ENCODE measurements around the gene FBXW8.

The FBXW8 gene

GRCh38 chr12:116887897-116888296 lies 22.9 kb upstream of the FBXW8 start:
- no peak for DNase-seq

DNA sequence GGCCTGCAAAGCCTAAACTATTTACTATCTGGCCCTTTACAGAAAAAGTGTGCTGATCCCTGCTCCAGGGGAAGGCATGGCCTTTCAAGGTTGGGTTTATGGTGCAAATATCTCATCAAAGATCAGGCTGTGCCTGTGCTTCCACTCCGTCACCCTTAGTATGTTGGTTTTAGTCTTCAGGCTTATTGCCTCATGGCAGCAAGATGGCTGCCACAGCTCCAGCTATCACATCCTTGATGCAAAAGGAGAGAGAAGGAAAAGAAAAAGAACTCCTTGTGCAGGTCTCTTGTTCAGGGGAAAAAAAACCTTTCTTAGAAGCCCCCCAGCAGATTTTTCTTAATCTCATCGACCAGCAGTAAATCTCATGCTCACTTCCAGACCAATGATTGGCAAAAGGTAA lies 20.4 kb upstream of the FBXW8 start:
- DNase-seq: no peak

- DNase-seq: no peak
Measured at GRCh38 chr12:116891019-116891418, 19.7 kb upstream of the FBXW8 start.

DNA sequence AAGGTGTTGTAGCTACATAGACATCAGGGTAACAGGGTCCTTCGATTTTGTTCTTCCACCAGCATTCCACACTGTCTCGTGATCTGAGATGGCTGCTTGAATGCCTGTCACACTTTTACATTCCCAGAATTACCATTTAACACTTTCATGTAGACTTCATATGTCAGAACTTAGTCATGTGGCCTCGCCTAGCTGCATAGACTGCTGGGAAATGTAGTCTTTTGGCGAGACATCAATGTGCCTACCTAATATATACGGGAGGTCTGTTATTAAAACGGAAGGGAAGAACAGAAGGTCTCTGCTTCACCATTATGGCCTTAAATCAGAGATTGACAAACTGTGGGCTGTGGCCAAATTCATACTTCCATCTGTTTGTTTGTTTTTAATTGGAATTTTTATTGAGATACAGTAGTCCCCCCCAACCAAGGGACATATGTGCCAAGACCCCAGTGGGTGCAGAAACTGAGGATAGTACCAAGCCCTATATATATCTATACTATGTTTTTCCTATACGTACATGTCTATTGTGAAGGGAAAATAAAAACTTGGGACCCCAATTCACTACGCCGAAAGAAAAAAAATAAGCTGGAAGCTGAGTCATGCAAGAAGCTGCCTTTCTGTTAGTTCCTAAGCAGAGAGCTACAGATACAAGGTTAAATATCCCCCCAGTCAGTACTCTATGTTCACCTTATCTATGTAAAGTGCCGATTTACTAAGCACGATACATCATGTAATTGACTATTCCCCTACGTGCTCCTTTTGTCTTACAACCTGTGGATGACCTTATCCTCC lies 18.2 kb upstream of the FBXW8 start:
- no peak for DNase-seq

- DNase-seq: no peak
Measured at GRCh38 chr12:116894913-116895312, 15.8 kb upstream of the FBXW8 start.

DNA sequence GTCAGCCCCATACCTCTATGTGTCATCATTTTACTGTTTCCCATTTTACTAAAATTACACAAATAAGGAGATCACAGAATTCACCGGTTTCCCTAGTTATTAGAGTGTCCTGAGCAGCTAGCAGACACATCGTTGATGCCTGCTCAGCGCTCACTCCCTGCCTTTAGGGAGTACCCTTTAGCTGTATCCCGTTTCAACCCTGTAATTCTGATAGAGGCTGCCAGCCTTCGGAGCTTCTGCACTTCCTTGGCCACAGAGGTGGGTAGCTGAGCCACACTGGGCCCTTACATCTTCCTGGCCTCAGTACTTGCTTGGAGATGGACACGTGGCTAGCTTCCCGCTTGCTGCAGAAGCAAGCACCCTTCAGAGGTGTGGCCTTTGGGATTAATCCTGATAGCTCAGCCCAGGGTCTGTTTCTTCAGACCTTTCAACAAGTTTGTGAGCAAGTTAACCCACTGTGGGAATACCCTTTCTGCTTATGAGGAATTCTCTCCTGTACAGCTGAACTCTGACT lies 14.3 kb upstream of the FBXW8 start:
- no peak for DNase-seq

GRCh38 chr12:116897476-116897875 lies 13.3 kb upstream of the FBXW8 start:
- DNase-seq: no peak

DNA sequence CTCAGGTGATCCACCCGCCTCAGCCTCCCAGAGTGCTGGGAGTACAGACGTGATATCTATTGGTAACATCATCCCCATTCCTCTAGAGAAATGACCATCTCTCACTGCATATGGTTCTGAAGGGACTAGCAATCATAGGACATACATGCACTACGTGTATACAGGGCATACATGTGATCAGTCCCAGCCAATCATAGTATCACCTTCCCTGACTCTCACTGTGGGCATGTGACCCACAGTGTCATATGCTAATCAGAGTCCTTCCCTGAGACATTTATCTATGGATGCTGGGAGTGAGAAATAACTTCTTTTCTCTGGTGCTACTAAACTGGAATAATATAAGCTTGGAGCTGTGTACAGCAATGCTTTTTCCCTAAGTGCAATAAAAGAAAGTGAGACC lies 12.1 kb upstream of the FBXW8 start:
- DNase-seq: no peak

- DNase-seq: no peak
Measured at GRCh38 chr12:116901612-116902011, 9.1 kb upstream of the FBXW8 start.

DNA sequence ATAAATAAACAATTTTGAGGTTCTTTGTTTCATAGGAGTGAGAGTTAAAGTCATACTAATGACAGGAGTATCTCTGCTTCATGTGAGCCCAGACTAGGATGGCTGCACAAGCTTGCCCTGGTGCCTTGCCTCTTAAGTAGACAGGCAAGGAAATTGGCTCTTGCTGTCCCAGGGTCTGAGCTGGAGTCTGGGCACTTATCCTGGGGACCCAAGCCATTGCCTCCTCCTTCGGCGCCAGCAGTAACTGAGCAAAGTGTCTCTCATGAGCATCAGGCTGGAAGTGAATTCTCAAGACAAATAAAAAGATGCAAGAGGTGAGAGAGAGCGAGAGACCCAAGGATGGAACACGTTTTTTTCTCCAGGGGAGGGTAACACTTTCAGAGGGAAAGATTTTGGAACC lies 6.9 kb upstream of the FBXW8 start:
- no peak for DNase-seq

DNA sequence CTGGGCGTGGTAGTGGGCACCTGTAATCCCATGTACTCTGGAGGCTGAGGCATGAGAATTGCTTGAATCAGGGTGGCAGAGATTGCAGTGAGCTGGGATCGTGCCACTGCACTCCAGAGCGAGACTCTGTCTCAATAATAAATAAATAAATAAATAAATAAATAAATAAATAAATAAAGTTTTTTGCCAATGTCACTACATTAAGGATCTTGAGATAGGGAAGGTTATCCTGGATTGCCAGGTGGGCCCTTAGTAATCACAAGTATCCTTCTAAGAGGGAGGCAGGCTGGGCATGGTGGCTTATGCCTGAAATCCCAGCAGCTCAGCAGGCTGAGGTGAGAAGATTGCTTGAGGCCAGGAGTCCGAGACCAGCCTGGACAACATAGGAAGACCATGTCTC lies 4.5 kb upstream of the FBXW8 start:
- DNase-seq: no peak

GRCh38 chr12:116910280-116910644 lies 488 bp upstream of the FBXW8 start:
- DNase-seq: no peak

GRCh38 chr12:116915326-116915725 lies 4.6 kb downstream of the FBXW8 start:
- no peak for DNase-seq

DNA sequence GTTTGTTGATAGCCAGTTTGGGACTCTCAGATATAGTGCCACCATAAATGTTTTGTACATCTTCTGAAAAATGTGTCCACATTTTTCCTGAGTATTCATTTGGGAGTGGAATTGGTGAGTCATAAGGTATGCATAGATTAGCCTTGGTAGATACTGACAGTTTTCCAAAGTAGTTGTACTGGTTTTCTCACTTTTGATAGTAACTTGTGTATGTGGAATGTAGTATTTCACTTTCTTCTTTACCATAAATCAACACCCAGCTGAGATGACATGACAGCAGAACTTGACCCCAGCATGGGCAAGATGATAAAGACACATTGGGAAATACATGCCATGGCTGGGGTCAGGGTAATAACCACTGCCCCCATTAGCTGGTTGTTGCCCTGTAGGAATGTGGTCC lies 5.4 kb downstream of the FBXW8 start:
- DNase-seq: no peak

GRCh38 chr12:116916714-116917114 lies 6.0 kb downstream of the FBXW8 start:
- DNase-seq: no peak

GRCh38 chr12:116918464-116918863 lies 7.7 kb downstream of the FBXW8 start:
- no peak for DNase-seq

- no peak for DNase-seq
Measured at GRCh38 chr12:116919247-116919661, 8.5 kb downstream of the FBXW8 start.

DNA sequence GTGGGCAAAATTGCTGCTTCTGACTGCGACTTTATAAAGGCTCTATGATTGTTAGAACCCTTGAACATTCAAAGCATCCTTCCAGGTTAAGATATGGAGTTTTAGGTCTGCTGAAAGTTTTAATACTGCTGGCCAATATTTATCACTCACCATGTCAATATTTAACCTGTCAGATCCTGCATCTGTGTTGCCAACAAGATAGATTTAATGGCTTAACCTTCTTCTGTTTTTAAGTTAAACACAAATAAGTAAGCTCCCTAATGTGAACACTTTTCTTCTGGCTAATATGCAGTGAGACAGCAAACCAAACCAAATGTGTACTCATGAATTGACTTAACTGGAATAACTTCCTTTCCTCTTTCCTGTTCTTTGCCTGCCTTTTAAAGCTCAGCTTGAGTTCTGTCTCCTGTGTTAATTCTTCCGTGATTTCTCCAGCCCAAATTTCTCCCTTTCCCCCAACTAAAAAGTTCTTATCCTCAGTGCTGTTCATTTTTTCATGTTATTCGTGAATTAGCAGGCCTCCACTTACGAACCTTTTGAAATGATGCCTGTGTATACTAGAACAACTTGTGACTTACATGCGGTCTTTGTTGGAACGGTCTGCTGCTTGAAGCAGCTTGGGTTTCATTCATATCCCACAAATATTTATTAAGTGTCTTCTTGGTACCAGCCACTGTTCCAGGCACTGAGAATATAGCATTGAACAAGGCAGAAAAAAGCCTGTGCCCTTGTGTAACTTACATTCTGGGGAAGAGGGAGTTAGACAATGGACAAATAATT lies 9.1 kb downstream of the FBXW8 start:
- no peak for DNase-seq

DNA sequence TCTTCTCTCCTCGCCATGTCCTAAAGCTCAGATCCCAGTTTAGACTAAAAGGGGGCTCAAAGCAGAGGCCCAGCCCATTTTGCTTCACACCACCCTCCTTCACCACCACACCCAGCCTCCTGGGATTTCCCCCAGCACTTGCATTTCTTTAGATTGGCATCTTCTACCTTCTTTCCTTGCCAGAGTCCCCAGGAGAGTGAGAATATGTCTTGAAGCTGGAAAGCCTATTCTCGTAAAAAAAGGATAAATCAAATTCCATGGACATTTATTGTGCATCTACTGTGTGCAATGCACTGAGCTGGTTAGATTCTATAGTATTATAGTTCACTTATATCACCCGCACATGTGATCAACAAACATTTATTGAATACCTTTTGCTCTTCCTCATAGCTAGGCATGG lies 10.2 kb downstream of the FBXW8 start:
- no peak for DNase-seq

- DNase-seq: no peak
Measured at GRCh38 chr12:116922194-116922897, 11.6 kb downstream of the FBXW8 start.

DNA sequence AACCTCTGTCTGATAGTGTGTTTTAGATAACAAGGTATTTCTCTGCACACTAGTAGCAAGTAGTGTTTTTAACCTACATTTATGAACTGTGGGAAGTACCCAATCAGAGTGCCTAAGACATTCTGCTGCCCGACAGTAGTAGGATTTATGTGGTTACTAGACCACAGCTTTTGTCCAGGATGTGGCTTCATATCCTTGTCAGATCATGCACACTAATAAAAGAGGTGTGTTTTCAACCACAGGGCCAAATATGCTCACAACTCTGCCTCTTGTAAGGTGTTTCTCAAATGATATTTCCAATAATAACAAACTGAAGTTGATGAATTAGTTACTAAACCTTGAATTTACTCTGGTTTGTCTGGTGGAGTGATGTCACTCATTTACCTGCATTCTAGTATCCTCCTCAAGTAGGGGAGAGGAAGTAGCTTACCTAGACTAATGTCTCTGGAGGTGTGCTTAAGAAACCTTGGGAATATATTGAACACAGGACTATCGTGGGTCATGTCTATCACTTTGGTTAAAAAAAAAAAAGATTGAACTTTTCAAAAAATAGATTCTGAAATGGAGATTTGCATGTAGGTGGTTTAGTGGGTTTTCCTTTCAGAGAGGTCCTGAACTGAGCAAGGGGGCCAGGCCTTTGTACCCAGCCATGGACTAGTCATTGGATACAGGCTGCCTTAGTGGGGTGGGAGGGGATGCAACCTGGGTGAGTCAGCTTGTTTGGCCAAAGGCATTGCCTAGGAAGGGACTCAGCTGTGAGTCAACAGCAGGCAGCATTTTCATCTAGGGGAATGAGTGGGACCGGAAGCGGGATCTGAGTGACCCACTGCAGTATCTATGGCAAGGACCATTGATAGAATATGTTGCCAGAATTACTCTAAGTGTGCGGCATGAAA lies 14.1 kb downstream of the FBXW8 start:
- no peak for DNase-seq

All from stimulated activated CD4-positive, alpha-beta T cell treated with anti-CD3 and anti-CD28 coated beads, Interleukin-12 subunit alpha, Interleukin-12 subunit beta, amount 100 ng/mL, for 4 hours (primary cell).